Testis (tissue), 3 donors: ENCODE data around the gene DCDC2B. TPM values are rescaled to one million over a fixed set of nuclear protein-coding genes. Genes with fewer than 3 reads are reported as not detected.

Source experiments
- DNase-seq: peaks from one replicate; pipeline ENCODE4 v3.0.0-alpha.2; 2019
- H3K27ac ChIP-seq, 2 donors: fragments of 200-600 bp; sonication (generic); one replicate each; pipeline ENCODE4 v1.5.1; 2019
- H3K27me3 ChIP-seq: fragments of 200-600 bp; sonication (generic); one replicate; pipeline ENCODE4 v1.5.1; 2019
- H3K36me3 ChIP-seq: fragments of 200-600 bp; sonication (generic); one replicate; pipeline ENCODE4 v1.5.1; 2017; ENCODE audit warnings: low read depth; ENCODE audit errors: missing control alignments
- H3K4me1 ChIP-seq: fragments of 200-600 bp; sonication (generic); one replicate; pipeline ENCODE4 v1.5.1; 2019
- H3K4me3 ChIP-seq, 2 donors: fragments of 200-600 bp; sonication (generic); one replicate each; pipeline ENCODE4 v1.5.1; 2017 to 2019
- H3K9me3 ChIP-seq: fragments of 200-600 bp; sonication (generic); one replicate; pipeline ENCODE4 v1.5.1; 2017
- CTCF ChIP-seq, 3 experiments: fragments of 450-650 bp in 2 of 3; fragments of 200-600 bp in 1 of 3; sonication (generic) in 1 of 3; IDR thresholded peaks; one replicate each; pipeline ENCODE4 v1.5.1; 2016 to 2019; ENCODE audit warnings: antibody characterized with exemption in 3 of 3, mild to moderate bottlenecking in 2 of 3, moderate library complexity in 1 of 3
- POLR2A ChIP-seq: fragments of 450-650 bp; IDR thresholded peaks from one replicate; pipeline ENCODE4 v1.6.1; 2017; ENCODE audit warnings: antibody characterized with exemption, mild to moderate bottlenecking, moderate library complexity
- WGBS, 2 donors: methylation state at CpG; one replicate each; pipeline ENCODE4 v1.1.5; 2018; 5-methylcytosine and 5-hydroxymethylcytosine counted together
- intact Hi-C: fragments of 100-400 bp; cut with DNase I; formaldehyde crosslinking; loops from one replicate; pipeline ENCODE4 v1.15.1; 2023; ENCODE audit warnings: low total_unique reads
- polyA plus RNA-seq: library from polyadenylated mRNA; stranded (reverse); fragments of 350-450 nt; fragmentation: Illumina TruSeq; extraction: RNeasy Lipid Tissue Mini Kit (QIAGEN cat#74804); gene quantifications from one replicate; pipeline ENCODE4 v1.2.3, GENCODE V29; 2014; ENCODE audit warnings: low read depth, low replicate concordance; ENCODE audit not compliant: insufficient read depth
- total RNA-seq, 2 donors: library from RNA; depleted of rRNA; stranded (reverse); fragments of >200 nt; gene quantifications; one replicate each; pipeline ENCODE4 v1.2.3, GENCODE V29; 2016

The DCDC2B gene
- total and polyA plus RNA-seq, 3 donors from 2014 or later: 0.81 to 2.6 (median 1.7) TPM

GRCh38 chr1:32263744-32264143 is 54.9 kb downstream of the DCDC2B start:
- H3K4me3 ChIP-seq: no peak overlapping the region
- intact Hi-C loops: no loop called here
- 89 to 93% methylated on average over 4 of the region's 4 CpGs for WGBS, 2 donors
- no peak overlapping the region for H3K27ac ChIP-seq
- no peaks in the 10 kb centered on the region for H3K27me3 ChIP-seq
- TF ChIP-seq CTCF (IDR thresholded peaks at IDR 0.05): no peak
- no peak for TF ChIP-seq POLR2A
- H3K9me3 ChIP-seq: no peaks in the 10 kb centered on the region
- H3K36me3 ChIP-seq: no peaks in the 10 kb centered on the region
- no peaks in the 10 kb centered on the region for H3K4me1 ChIP-seq
- DNase-seq: no peak

Other genes starting within 250 kb of the DCDC2B start
- 10 to 100 TPM; 90.4 to 95.0 TPM for gene KHDRBS1, start 195.2 kb upstream of the DCDC2B start, total RNA-seq
- 133 TPM for gene KHDRBS1, start 195.2 kb upstream of the DCDC2B start, polyA plus RNA-seq
- 10 to 100 TPM; 15.7 to 16.9 TPM for gene TMEM39B, start 136.2 kb upstream of the DCDC2B start, total RNA-seq
- 24.0 TPM for gene TMEM39B, start 136.2 kb upstream of the DCDC2B start, polyA plus RNA-seq
- 10 to 100 TPM; 56.5 to 64.6 TPM for gene KPNA6, start 101.0 kb upstream of the DCDC2B start, total RNA-seq
- 107 TPM for gene KPNA6, start 101.0 kb upstream of the DCDC2B start, polyA plus RNA-seq
- gene TXLNA, start 29.4 kb upstream of the DCDC2B start, total RNA-seq: 10 to 100 TPM; 67.6 to 69.2 TPM
- gene TXLNA, start 29.4 kb upstream of the DCDC2B start, polyA plus RNA-seq: 52.6 TPM
- 100 to 1,000 TPM in 1 of 2 donors, 10 to 100 TPM in 1; 67.5 to 105 TPM for gene CCDC28B, start 8.5 kb upstream of the DCDC2B start, total RNA-seq
- gene CCDC28B, start 8.5 kb upstream of the DCDC2B start, polyA plus RNA-seq: 55.3 TPM
- gene IQCC, start 3.4 kb upstream of the DCDC2B start, total RNA-seq: 10 to 100 TPM; 11.9 to 16.3 TPM
- gene IQCC, start 3.4 kb upstream of the DCDC2B start, polyA plus RNA-seq: 21.6 TPM
- 10 to 100 TPM; 35.9 to 58.3 TPM for gene TMEM234, start 13.3 kb downstream of the DCDC2B start, total RNA-seq
- 31.8 TPM for gene TMEM234, start 13.3 kb downstream of the DCDC2B start, polyA plus RNA-seq
- gene EIF3I, start 13.3 kb downstream of the DCDC2B start, total RNA-seq: 100 to 1,000 TPM in 1 of 2 donors, 10 to 100 TPM in 1; 97.7 to 140 TPM
- 140 TPM for gene EIF3I, start 13.3 kb downstream of the DCDC2B start, polyA plus RNA-seq
- gene FAM167B, start 38.1 kb downstream of the DCDC2B start, total RNA-seq: 1 to 10 TPM in 1 of 2 donors, under 1 TPM in 1; 0.99 to 1.6 TPM
- 1.6 TPM for gene FAM167B, start 38.1 kb downstream of the DCDC2B start, polyA plus RNA-seq
- 1 to 10 TPM in 1 of 2 donors, under 1 TPM in 1; 0.79 to 3.2 TPM for gene LCK, start 42.2 kb downstream of the DCDC2B start, total RNA-seq
- 4.3 TPM for gene LCK, start 42.2 kb downstream of the DCDC2B start, polyA plus RNA-seq
- gene HDAC1, start 83.0 kb downstream of the DCDC2B start, total RNA-seq: 10 to 100 TPM; 83.1 to 99.2 TPM
- 91.6 TPM for gene HDAC1, start 83.0 kb downstream of the DCDC2B start, polyA plus RNA-seq
- gene MARCKSL1, start 127.1 kb downstream of the DCDC2B start, total RNA-seq: 100 to 1,000 TPM; 288 to 312 TPM
- gene MARCKSL1, start 127.1 kb downstream of the DCDC2B start, polyA plus RNA-seq: 326 TPM
- gene FAM229A, start 153.4 kb downstream of the DCDC2B start, total RNA-seq: 100 to 1,000 TPM; 103 to 194 TPM
- gene FAM229A, start 153.4 kb downstream of the DCDC2B start, polyA plus RNA-seq: 71.5 TPM
- 10 to 100 TPM; 25.7 to 72.9 TPM for gene TSSK3, start 153.4 kb downstream of the DCDC2B start, total RNA-seq
- 55.6 TPM for gene TSSK3, start 153.4 kb downstream of the DCDC2B start, polyA plus RNA-seq
- 100 to 1,000 TPM; 160 to 234 TPM for gene BSDC1, start 185.4 kb downstream of the DCDC2B start, total RNA-seq
- gene BSDC1, start 185.4 kb downstream of the DCDC2B start, polyA plus RNA-seq: 130 TPM